Gastroesophageal sphincter (tissue), 4 donors: Measurements from ENCODE around the gene TSPAN32. TPM values are rescaled to one million over a fixed set of nuclear protein-coding genes. Genes with fewer than 3 reads are reported as not detected.
"Not testable (repeated sequence)": the region's sequence is repeated elsewhere in the genome, so short reads cannot be mapped to it uniquely, and the experiment has no call there.

Source experiments
- ATAC-seq: fragments of 150-250 bp; one replicate; pipeline ENCODE4 v1.9.1; 2016; ENCODE audit warnings: mild to moderate bottlenecking, moderate library complexity
- H3K27ac ChIP-seq, 4 donors: fragments of 200-600 bp; sonication (generic) in 3 of 4; 1 replicate in 3 of 4; 2 replicates in 1 of 4; pipeline ENCODE4 v1.5.1; 2016 to 2019
- H3K27me3 ChIP-seq: fragments of 200-600 bp; sonication (generic); one replicate; pipeline ENCODE4 v1.5.1; 2019
- H3K36me3 ChIP-seq, 2 donors: fragments of 200-600 bp; sonication (generic); one replicate each; pipeline ENCODE4 v1.5.1; 2019; ENCODE audit warnings: control low read depth in 1 of 2
- H3K4me1 ChIP-seq, 3 donors: fragments of 200-600 bp; sonication (generic); 1 replicate in 2 of 3; 2 replicates in 1 of 3; pipeline ENCODE4 v1.5.1; 2016 to 2019; ENCODE audit warnings: control low read depth in 2 of 3
- H3K4me3 ChIP-seq, 2 donors: fragments of 200-600 bp; sonication (generic); one replicate each; pipeline ENCODE4 v1.5.1; 2019; ENCODE audit warnings: mild to moderate bottlenecking in 1 of 2, moderate library complexity in 1 of 2
- H3K9me3 ChIP-seq, 3 donors: fragments of 200-600 bp; sonication (generic); one replicate each; pipeline ENCODE4 v1.5.1; 2017 to 2019; ENCODE audit warnings: control low read depth in 2 of 3
- CTCF ChIP-seq, 4 experiments: fragments of 200-600 bp in 2 of 4; fragments of 450-650 bp in 2 of 4; sonication (generic) in 1 of 4; IDR thresholded peaks; one replicate each; pipeline ENCODE4 v1.5.1; 2017 to 2019; ENCODE audit warnings: antibody characterized with exemption in 4 of 4, mild to moderate bottlenecking in 2 of 4, moderate library complexity in 2 of 4
- EP300 ChIP-seq: sonication (generic); formaldehyde crosslinking; IDR thresholded peaks from one replicate; pipeline ENCODE4 v1.6.1; 2017; ENCODE audit warnings: antibody characterized with exemption, mild to moderate bottlenecking
- POLR2A ChIP-seq, 2 donors: fragments of 450-650 bp; IDR thresholded peaks; one replicate each; pipeline ENCODE4 v1.6.1; 2017; ENCODE audit warnings: antibody characterized with exemption in 2 of 2, mild to moderate bottlenecking in 2 of 2, moderate library complexity in 1 of 2
- POLR2AphosphoS5 ChIP-seq: sonication (generic); formaldehyde crosslinking; IDR thresholded peaks from one replicate; pipeline ENCODE4 v1.6.1; 2017; ENCODE audit warnings: antibody characterized with exemption
- WGBS, 2 donors: methylation state at CpG; one replicate each; pipeline ENCODE4 v1.1.5; 2018; ENCODE audit warnings: low coverage in 1 of 2; 5-methylcytosine and 5-hydroxymethylcytosine counted together
- total RNA-seq, 4 donors: library from RNA; depleted of rRNA; stranded (reverse); fragments of >200 nt; gene quantifications; one replicate each; pipeline ENCODE4 v1.1.0, GENCODE V29; 2016

Gene TSPAN32
- total RNA-seq, 4 donors from 2014 or later, result 0.62 to 3.6 (median 3.6) TPM; not detected in 1

DNA sequence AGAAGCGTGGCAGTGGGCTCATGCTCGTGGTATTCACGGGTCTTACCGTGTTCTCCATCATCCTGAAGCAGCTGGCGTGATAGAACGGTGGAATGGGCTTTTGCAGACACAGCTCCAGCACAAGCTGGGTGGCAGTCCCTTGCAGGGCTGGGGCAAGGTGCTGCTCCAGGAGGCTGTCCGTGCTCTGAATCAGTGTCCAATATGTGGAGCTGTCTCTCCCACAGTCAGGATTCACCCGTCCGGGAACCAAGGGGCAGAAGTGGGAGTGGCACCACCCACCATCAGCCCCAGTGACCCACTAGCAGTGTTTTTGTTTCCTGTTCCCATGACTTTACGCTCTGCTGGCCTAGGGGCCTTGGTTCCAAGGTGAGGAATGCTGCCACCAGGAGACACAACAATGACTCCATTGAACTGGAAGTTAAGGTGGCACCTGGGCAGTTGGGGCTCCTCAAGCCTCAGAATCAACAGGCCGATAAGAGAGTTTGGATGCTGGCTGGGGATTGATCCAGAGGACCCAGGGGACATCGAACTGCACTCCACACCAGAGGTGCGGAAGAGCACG, 58.3 kb downstream of the TSPAN32 start:
- Histone ChIP-seq H3K36me3 (no peaks in the 10 kb centered on the region), H3K9me3 (no peaks in the 10 kb centered on the region), H3K4me3 (no peak overlapping the region), H3K4me1 (no peaks in the 10 kb centered on the region), H3K27ac (no peak overlapping the region), H3K27me3 (no peaks in the 10 kb centered on the region)
- TF ChIP-seq EP300 (no peak), POLR2A (IDR thresholded peaks at IDR 0.05) (no peak), CTCF (IDR thresholded peaks at IDR 0.05) (no peak), POLR2AphosphoS5 (no peak)
- ATAC-seq, result no peak
- WGBS, 2 donors, result 96 to 100% methylated on average over 1 to 5 of the region's 14 CpGs

DNA sequence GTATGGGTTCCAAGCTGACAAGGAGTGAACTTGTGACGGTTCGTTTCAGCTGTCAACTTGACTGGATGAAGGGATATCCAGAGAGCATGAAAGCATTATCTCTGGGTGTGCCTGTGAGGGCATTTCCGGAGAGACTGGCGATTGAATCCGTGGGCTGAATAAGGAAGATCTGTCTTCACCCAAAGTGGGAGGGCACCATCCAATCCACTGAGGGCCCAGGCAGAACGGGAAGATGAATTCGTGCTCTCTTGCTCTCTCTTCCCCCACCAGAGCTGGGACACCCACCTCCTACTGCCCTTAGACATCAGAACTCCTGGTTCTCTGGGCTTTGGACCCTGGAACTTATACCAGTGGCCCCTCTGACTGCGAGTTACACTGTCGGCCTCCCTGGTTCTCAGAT, 59.8 kb downstream of the TSPAN32 start:
- 64 to 76% methylated on average over 8 to 9 of the region's 9 CpGs for WGBS, 2 donors
- no peaks in the 10 kb centered on the region for H3K9me3 ChIP-seq
- peaks cover 0 to 12% (median 0%) of the 10 kb centered on the region in 3 donors for H3K4me1 ChIP-seq
- no peak for TF ChIP-seq CTCF (IDR thresholded peaks at IDR 0.05)
- TF ChIP-seq POLR2A (IDR thresholded peaks at IDR 0.05), result no peak
- no peak for TF ChIP-seq POLR2AphosphoS5
- ATAC-seq, result no peak
- no peak overlapping the region for H3K4me3 ChIP-seq
- H3K27me3 ChIP-seq, result no peaks in the 10 kb centered on the region
- H3K36me3 ChIP-seq, result no peaks in the 10 kb centered on the region
- no peak overlapping the region for H3K27ac ChIP-seq

- Histone ChIP-seq H3K4me1 (peaks cover 0 to 16% (median 0%) of the 10 kb centered on the region in 3 donors), H3K4me3 (no peak overlapping the region), H3K27ac (no peak overlapping the region), H3K9me3 (no peaks in the 10 kb centered on the region), H3K36me3 (no peaks in the 10 kb centered on the region), H3K27me3 (no peaks in the 10 kb centered on the region)
- WGBS, 2 donors, result 84 to 100% methylated on average over 1 to 5 of the region's 7 CpGs
- no peak for ATAC-seq
- no peak for TF ChIP-seq POLR2AphosphoS5
- TF ChIP-seq CTCF (IDR thresholded peaks at IDR 0.05), result no peak
- no peak for TF ChIP-seq EP300
- no peak for TF ChIP-seq POLR2A (IDR thresholded peaks at IDR 0.05)
Measured at GRCh38 chr11:2362414-2362813, 60.6 kb downstream of the TSPAN32 start.

DNA sequence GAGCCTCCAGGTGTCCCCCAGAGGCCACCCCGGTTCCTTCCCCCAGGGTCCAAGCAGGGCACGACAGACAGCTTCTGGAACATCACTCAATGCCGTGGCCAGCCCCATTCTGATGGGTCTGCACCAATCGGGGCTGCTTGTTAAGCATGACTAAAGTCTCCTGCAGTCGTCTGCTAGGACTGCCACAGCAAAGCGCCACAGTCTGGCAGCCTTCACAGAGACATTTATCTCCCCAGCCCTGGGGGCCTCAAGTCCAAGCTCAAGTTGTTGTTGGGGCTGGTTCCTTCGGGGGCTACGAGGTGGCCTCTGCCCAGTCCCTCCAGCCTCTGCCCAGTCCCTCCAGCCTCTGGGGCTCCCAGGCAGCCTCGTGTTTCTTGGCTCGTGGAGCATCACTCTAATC, 61.3 kb downstream of the TSPAN32 start:
- peaks cover 0 to 16% (median 0%) of the 10 kb centered on the region in 3 donors for H3K4me1 ChIP-seq
- H3K4me3 ChIP-seq, result no peak overlapping the region
- H3K9me3 ChIP-seq, result no peaks in the 10 kb centered on the region
- WGBS, 2 donors, result 56 to 79% methylated on average over 2 to 6 of the region's 10 CpGs
- no peak overlapping the region for H3K27ac ChIP-seq
- H3K36me3 ChIP-seq, result no peaks in the 10 kb centered on the region
- TF ChIP-seq POLR2AphosphoS5 (no peak), POLR2A (IDR thresholded peaks at IDR 0.05) (no peak), CTCF (IDR thresholded peaks at IDR 0.05) (no peak), EP300 (no peak)
- H3K27me3 ChIP-seq, result no peaks in the 10 kb centered on the region
- ATAC-seq, result no peak

- H3K9me3 ChIP-seq, result no peaks in the 10 kb centered on the region
- no peak overlapping the region for H3K27ac ChIP-seq
- peaks cover 0 to 16% (median 0%) of the 10 kb centered on the region in 3 donors for H3K4me1 ChIP-seq
- no peak for TF ChIP-seq EP300
- TF ChIP-seq CTCF (IDR thresholded peaks at IDR 0.05), result no peak
- no peak for TF ChIP-seq POLR2AphosphoS5
- TF ChIP-seq POLR2A (IDR thresholded peaks at IDR 0.05), result no peak
- WGBS, 2 donors, result 90 to 100% methylated on average over 2 to 4 of the region's 15 CpGs
- no peaks in the 10 kb centered on the region for H3K27me3 ChIP-seq
- H3K36me3 ChIP-seq, result no peaks in the 10 kb centered on the region
- H3K4me3 ChIP-seq, result no peak overlapping the region
- ATAC-seq, result no peak
Measured at GRCh38 chr11:2363577-2364370, 62.0 kb downstream of the TSPAN32 start.

GRCh38 chr11:2364386-2364785, 62.6 kb downstream of the TSPAN32 start:
- not testable (repeated sequence) for H3K36me3 ChIP-seq, H3K27ac ChIP-seq, ATAC-seq, H3K27me3 ChIP-seq, H3K4me3 ChIP-seq, H3K9me3 ChIP-seq
- 96 to 97% methylated on average over 6 to 10 of the region's 12 CpGs for WGBS, 2 donors
- H3K4me1 ChIP-seq, result peaks cover 0 to 16% (median 0%) of the 10 kb centered on the region in 3 donors
